Tibial nerve (tissue), 4 donors: ENCODE results near the gene GPR26. TPM values are rescaled to one million over a fixed set of nuclear protein-coding genes. Genes with fewer than 3 reads are reported as not detected.

Source experiments
- DNase-seq, 2 donors: peaks; one replicate each; pipeline ENCODE4 v3.0.0-alpha.2; 2019; ENCODE audit warnings: low spot score in 2 of 2
- H3K27ac ChIP-seq, 4 donors: fragments of 200-600 bp; sonication (generic) in 3 of 4; one replicate each; pipeline ENCODE4 v1.5.1; 2017 to 2019; ENCODE audit warnings: mild to moderate bottlenecking in 1 of 4
- H3K27me3 ChIP-seq, 2 donors: fragments of 200-600 bp; sonication (generic) in 1 of 2; one replicate each; pipeline versions ENCODE4 v1.5.1 to v1.6.0; 2017 to 2019
- H3K36me3 ChIP-seq, 3 donors: fragments of 200-600 bp; sonication (generic); one replicate each; pipeline ENCODE4 v1.5.1; 2018 to 2019
- H3K4me1 ChIP-seq, 4 donors: fragments of 200-600 bp; sonication (generic) in 3 of 4; one replicate each; pipeline ENCODE4 v1.5.1; 2017 to 2019
- H3K4me3 ChIP-seq, 4 donors: fragments of 200-600 bp; sonication (generic) in 3 of 4; one replicate each; pipeline ENCODE4 v1.5.1; 2017 to 2019; ENCODE audit warnings: mild to moderate bottlenecking in 1 of 4, moderate library complexity in 1 of 4
- H3K9me3 ChIP-seq, 4 donors: fragments of 200-600 bp; sonication (generic) in 3 of 4; one replicate each; pipeline ENCODE4 v1.5.1; 2017 to 2019
- EP300 ChIP-seq, 2 donors: sonication (generic); formaldehyde crosslinking; IDR thresholded peaks; one replicate each; pipeline ENCODE4 v1.6.1; 2017; ENCODE audit warnings: antibody characterized with exemption in 2 of 2, mild to moderate bottlenecking in 1 of 2
- POLR2A ChIP-seq, 2 donors: fragments of 450-650 bp; IDR thresholded peaks; one replicate each; pipeline ENCODE4 v1.6.1; 2017; ENCODE audit warnings: antibody characterized with exemption in 2 of 2, mild to moderate bottlenecking in 2 of 2, moderate library complexity in 2 of 2
- WGBS, 2 donors: methylation state at CpG; one replicate each; pipeline ENCODE4 v1.1.5; 2018; 5-methylcytosine and 5-hydroxymethylcytosine counted together
- total RNA-seq, 4 donors: library from RNA; depleted of rRNA; stranded (reverse); fragments of >200 nt; gene quantifications; one replicate each; pipeline ENCODE4 v1.1.0, GENCODE V29; 2016
- TF ChIP-seq, protein P1 (sequence below), 5 experiments: fragments of 200-600 bp in 3 of 5; fragments of 450-650 bp in 2 of 5; sonication (generic) in 3 of 5; IDR thresholded peaks; one replicate each; pipeline ENCODE4 v1.5.1; 2016 to 2019; ENCODE audit warnings: antibody characterized with exemption in 5 of 5, mild to moderate bottlenecking in 3 of 5, moderate library complexity in 2 of 5

Gene GPR26
- total RNA-seq, 4 donors from 2014 or later = not detected

DNA sequence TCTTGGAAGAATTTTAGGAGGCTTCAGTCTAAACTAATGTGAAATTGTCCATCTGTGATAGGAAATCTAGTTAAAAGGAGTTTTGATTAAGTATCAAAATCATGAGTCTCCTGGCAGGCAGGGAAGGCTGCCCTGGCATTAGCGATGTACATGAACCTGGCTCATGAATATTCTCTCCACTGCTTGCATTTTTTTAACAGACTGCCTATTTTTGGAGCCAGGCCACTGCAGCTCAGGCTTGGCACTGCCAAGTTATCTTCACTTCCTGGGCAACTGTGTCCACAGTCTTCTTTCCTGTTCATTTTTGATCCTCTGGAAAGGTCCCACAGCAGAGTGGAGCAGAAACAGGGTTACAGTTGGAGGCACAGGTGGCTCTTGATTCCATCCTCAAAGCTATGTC lies 7.0 kb downstream of the GPR26 start:
- H3K27me3 ChIP-seq = no peaks in the 10 kb centered on the region

GRCh38 chr10:123674741-123675140 lies 8.6 kb downstream of the GPR26 start:
- no peak overlapping the region for H3K4me3 ChIP-seq
- H3K9me3 ChIP-seq = no peaks in the 10 kb centered on the region
- no peaks in the 10 kb centered on the region for H3K4me1 ChIP-seq
- DNase-seq = no peak
- H3K36me3 ChIP-seq = no peaks in the 10 kb centered on the region
- no peak overlapping the region for H3K27ac ChIP-seq
- TF ChIP-seq POLR2A (IDR thresholded peaks at IDR 0.05) (no peak), EP300 (IDR thresholded peaks at IDR 0.05) (no peak)
- TF ChIP-seq, protein P1, sequence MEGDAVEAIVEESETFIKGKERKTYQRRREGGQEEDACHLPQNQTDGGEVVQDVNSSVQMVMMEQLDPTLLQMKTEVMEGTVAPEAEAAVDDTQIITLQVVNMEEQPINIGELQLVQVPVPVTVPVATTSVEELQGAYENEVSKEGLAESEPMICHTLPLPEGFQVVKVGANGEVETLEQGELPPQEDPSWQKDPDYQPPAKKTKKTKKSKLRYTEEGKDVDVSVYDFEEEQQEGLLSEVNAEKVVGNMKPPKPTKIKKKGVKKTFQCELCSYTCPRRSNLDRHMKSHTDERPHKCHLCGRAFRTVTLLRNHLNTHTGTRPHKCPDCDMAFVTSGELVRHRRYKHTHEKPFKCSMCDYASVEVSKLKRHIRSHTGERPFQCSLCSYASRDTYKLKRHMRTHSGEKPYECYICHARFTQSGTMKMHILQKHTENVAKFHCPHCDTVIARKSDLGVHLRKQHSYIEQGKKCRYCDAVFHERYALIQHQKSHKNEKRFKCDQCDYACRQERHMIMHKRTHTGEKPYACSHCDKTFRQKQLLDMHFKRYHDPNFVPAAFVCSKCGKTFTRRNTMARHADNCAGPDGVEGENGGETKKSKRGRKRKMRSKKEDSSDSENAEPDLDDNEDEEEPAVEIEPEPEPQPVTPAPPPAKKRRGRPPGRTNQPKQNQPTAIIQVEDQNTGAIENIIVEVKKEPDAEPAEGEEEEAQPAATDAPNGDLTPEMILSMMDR (IDR thresholded peaks at IDR 0.05) = no peak
- H3K27me3 ChIP-seq = no peaks in the 10 kb centered on the region
- WGBS, 2 donors = 76 to 77% methylated on average over 3 to 11 of the region's 11 CpGs

More for the DNA sequence above, 7.0 kb downstream of the GPR26 start:
- TF ChIP-seq POLR2A (IDR thresholded peaks at IDR 0.05) (no peak), EP300 (IDR thresholded peaks at IDR 0.05) (no peak)
- TF ChIP-seq, protein P1 (IDR thresholded peaks at IDR 0.05) = no peak
- H3K27ac ChIP-seq = no peak overlapping the region
- no peaks in the 10 kb centered on the region for H3K4me1 ChIP-seq
- H3K4me3 ChIP-seq = no peak overlapping the region
- no peak for DNase-seq
- WGBS, 2 donors = 89 to 96% methylated on average over 1 of the region's 1 CpG
- H3K36me3 ChIP-seq = no peaks in the 10 kb centered on the region
- no peaks in the 10 kb centered on the region for H3K9me3 ChIP-seq

- TF ChIP-seq POLR2A (IDR thresholded peaks at IDR 0.05) (no peak), EP300 (IDR thresholded peaks at IDR 0.05) (no peak)
- TF ChIP-seq, protein P1 (IDR thresholded peaks at IDR 0.05) = no peak
- WGBS, 2 donors = 39 to 45% methylated on average over 4 of the region's 4 CpGs
Measured at GRCh38 chr10:123675811-123676210, 9.7 kb downstream of the GPR26 start.

GRCh38 chr10:123677556-123677955 lies 11.4 kb downstream of the GPR26 start:
- H3K27ac ChIP-seq = no peak overlapping the region
- 66 to 78% methylated on average over 6 of the region's 6 CpGs for WGBS, 2 donors
- H3K4me1 ChIP-seq = no peaks in the 10 kb centered on the region
- no peaks in the 10 kb centered on the region for H3K9me3 ChIP-seq
- no peaks in the 10 kb centered on the region for H3K27me3 ChIP-seq
- no peak for DNase-seq
- no peaks in the 10 kb centered on the region for H3K36me3 ChIP-seq
- TF ChIP-seq POLR2A (IDR thresholded peaks at IDR 0.05) (no peak), EP300 (IDR thresholded peaks at IDR 0.05) (no peak)
- TF ChIP-seq, protein P1 (IDR thresholded peaks at IDR 0.05) = no peak
- no peak overlapping the region for H3K4me3 ChIP-seq

More at GRCh38 chr10:123675811-123676210, 9.7 kb downstream of the GPR26 start:
- H3K4me1 ChIP-seq = no peaks in the 10 kb centered on the region
- H3K9me3 ChIP-seq = no peaks in the 10 kb centered on the region
- no peak overlapping the region for H3K4me3 ChIP-seq
- no peaks in the 10 kb centered on the region for H3K27me3 ChIP-seq
- no peak for DNase-seq
- no peak overlapping the region for H3K27ac ChIP-seq
- no peaks in the 10 kb centered on the region for H3K36me3 ChIP-seq

DNA sequence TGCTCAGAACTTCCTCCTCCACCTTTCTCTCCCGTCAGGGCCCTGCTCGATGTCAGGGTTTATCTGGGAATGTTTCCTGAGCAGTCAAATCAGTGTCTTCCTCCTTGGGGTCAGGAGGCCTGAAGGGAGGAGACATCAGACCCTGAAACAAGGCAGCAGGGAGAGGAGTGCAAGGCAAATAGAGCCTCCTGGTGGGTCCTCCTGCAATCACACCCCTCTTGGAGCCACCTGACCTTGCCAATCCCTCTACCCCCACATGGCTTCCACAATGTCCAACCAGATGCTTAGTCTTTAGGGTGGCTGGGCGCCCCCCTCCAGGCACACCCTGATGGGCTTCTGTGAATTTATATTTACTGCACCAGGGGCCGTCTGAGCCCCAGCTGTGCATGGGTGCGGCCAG lies 12.2 kb downstream of the GPR26 start:
- H3K36me3 ChIP-seq = no peaks in the 10 kb centered on the region
- no peaks in the 10 kb centered on the region for H3K4me1 ChIP-seq
- TF ChIP-seq EP300 (IDR thresholded peaks at IDR 0.05) (no peak), POLR2A (IDR thresholded peaks at IDR 0.05) (no peak)
- TF ChIP-seq, protein P1 (IDR thresholded peaks at IDR 0.05) = no peak
- H3K4me3 ChIP-seq = no peak overlapping the region
- H3K27me3 ChIP-seq = no peaks in the 10 kb centered on the region
- no peak for DNase-seq
- H3K27ac ChIP-seq = no peak overlapping the region
- WGBS, 2 donors = 66 to 68% methylated on average over 5 of the region's 5 CpGs
- H3K9me3 ChIP-seq = no peaks in the 10 kb centered on the region
